Brain pericyte (primary cell): ENCODE data around the gene CEP85.

ENCODE experiments used
- DNase-seq: peaks from one replicate; pipeline ENCODE4 v3.0.0-alpha.2; 2012; ENCODE audit warnings: low read depth, low spot score

CEP85 gene

DNA sequence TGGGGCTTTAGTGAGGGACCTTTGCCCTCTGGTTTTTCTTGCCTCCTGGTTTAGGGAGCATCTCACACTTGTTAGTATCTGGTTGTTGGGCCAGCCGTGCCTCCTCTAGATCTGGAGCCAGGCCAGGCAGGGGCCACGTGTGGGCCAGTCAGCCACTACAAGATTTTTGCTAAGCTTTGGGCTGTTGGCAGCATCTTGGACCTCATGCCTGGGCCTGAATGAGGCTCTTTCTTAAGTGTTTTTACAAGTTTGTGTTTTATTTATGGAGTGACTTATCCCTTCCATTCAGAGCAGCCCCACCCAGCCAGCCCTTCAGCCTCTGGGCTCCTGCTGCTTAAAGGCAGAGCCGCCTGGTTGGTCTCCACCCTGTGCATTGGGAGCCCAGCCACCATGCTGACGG is 44.3 kb downstream of the CEP85 start:
- peak; percentile 65 for DNase-seq

DNA sequence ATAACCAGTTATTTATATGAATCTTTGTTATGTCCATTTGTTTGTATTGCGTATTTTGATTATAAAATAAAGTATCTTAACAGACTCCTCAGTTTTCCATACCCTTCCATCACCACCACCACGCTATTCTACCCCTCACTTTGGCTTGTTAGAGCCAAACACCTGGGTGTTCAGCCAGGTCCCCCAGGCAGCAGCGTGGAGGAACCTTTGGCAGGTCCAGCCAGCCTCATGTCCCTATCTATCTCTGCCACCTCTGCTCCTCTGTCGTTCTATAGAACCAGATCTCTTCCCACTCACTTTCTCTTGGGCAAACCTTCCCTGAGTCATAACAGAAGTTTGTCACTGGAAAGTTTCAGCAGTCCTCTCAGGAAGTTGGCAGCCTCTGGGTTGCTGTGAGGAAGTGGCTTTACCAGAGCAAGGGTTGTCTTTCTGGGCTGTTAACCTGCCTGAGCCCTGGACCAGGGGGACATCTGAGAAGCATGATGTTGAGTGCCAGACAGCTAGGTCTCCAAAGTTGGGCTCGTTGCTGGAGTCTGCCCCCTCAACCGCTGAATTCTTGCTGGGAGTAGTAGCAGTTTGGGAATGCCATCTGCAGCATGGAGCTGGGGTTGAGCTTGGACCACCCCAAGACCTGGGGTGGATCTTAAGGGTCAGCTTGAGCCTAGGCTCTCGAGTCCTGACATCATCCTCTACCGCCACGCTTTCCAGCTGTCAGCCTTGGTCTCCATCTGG is 44.9 kb downstream of the CEP85 start:
- DNase-seq = no peak

DNA sequence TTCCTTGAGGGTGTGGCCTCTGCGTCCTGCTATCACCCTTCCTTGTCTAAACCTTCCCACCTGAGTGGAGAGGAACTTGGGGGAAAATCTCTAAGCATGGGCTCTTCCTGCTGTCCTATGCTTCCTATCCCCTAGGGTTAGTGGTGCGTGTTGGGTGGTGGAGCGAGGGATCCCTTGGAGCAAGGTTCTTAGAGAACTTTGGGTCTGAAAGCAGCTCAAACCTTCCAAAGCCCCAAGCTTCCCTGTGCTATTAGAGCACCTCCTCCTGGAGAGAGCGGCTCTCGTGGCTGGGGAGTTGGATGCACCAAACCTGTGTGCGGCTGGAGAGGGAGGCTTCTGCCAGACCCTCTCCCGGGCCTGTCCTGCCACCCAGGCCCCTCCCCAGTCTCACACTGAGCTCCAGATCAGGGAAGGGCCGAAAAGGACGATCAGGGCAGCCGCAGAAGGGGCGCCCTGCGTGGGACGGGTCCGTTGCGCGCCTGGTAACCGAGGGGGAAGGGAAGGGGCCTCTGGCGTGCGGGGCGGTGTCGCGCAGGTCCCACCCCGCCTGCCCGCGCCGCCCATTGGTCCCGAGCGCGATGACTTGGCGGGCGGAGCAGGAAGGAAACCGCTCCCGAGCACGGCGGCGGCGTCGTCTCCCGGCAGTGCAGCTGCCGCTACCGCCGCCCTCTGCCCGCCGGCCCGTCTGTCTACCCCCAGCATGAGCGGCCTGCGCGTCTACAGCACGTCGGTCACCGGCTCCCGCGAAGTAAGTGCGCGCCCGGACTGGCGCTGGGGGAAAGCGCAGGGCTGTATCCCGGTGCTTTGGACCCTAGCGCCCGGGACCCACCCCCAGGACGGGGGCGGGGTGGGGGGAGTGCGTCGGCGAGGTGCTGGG is 45.7 kb downstream of the CEP85 start, which contains the start of gene SH3BGRL3:
TSS of gene SH3BGRL3 (plus strand) at position 631 of the 877 bp plus-strand sequence. CDS start at position 701, 70 bp downstream.
- peak; percentile 50 for DNase-seq

DNA sequence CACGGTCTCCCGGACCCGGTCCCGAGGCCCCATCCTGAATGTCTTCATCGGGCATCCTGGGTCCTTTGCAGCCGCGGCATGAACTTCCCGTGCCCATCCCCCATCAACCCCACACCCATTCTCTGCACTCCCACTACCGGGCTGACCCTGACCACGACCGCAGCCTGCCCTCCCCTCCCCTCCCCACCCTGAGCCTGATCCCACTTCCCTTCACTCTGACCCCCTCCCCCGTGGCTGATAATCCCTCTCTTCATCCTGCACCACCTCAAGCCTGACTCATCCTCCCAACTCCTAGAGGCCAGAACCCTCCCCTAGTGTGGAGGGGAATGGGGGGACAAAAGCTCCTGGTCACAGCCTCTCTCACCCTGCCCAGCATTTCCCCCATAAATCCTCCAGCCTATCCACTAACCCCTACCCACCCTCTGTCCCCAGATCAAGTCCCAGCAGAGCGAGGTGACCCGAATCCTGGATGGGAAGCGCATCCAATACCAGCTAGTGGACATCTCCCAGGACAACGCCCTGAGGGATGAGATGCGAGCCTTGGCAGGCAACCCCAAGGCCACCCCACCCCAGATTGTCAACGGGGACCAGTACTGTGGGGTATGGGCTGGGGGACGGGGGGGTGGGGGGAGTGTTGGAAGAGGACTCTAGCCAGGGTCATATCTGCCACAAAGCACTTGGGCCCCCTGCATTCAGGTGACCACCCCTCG is 46.5 kb downstream of the CEP85 start:
- no peak for DNase-seq

DNA sequence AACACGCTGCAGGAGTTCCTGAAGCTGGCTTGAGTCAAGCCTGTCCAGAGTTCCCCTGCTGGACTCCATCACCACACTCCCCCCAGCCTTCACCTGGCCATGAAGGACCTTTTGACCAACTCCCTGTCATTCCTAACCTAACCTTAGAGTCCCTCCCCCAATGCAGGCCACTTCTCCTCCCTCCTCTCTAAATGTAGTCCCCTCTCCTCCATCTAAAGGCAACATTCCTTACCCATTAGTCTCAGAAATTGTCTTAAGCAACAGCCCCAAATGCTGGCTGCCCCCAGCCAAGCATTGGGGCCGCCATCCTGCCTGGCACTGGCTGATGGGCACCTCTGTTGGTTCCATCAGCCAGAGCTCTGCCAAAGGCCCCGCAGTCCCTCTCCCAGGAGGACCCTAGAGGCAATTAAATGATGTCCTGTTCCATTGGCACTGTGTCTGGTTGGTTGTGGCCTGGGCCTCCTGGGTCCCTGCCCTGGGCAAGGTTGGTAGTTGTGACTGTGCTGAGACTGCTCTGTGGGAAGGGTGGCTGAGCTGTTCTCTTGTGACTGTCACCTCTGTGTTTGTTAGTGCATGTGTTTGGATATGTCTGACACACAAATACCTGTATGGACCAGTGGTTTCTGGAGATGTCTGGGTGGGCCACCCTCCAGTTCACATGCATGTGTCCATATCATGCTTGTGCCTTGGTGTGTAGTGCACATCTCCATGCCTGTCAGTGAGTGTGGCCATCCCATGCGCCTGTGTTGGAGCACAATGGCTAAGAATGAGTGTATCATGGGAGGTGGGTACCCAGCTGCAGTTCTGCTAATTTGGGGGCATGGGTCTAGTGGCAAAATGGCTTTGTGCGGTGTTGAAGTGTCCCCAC is 47.3 kb downstream of the CEP85 start:
- DNase-seq = no peak

DNA sequence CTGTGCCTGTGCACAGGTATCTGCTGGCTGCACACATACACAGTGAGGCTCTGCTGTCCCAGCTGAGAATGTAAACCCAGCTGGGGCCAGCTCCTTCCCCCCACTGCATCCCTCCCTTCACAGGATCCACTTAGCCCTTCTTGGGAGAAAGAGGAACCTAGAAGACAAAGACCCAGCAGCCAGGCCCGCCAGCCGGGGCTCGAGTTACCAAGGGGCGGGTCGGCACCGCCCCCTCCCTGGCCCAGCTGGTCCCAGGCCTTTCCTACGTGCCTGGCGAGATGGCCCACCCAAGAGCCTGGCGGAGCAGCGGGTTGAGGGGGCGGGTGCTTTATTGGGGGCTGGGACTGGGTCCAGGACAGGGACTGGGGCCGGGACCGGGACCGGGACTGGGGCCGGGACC is 48.0 kb downstream of the CEP85 start:
- DNase-seq = no peak

DNA sequence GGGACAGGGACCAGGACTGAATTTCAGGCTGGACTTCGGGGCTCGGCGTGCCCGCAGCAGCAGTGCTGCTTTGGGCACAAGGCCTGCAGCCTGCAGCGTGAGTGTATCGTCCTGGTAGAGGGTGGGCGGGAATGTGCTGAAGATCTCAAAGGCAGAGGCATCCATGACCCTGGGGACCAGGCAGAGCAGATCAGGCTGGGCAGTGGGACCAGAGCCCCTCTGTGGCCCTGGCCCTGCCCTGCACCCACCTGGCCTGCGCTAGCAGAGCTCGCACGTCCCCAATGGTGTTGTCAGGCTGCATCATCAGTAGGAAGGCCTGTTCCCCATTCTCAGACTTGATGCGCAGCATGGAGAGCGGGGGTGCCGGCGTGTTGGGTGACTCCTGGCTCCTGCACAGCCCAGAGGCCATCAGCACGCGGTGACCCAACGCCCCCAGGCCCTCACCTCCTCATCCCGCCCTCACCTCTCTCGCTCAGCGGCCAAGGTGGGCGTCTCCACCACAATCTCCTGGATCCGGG is 48.5 kb downstream of the CEP85 start:
- DNase-seq = no peak

DNA sequence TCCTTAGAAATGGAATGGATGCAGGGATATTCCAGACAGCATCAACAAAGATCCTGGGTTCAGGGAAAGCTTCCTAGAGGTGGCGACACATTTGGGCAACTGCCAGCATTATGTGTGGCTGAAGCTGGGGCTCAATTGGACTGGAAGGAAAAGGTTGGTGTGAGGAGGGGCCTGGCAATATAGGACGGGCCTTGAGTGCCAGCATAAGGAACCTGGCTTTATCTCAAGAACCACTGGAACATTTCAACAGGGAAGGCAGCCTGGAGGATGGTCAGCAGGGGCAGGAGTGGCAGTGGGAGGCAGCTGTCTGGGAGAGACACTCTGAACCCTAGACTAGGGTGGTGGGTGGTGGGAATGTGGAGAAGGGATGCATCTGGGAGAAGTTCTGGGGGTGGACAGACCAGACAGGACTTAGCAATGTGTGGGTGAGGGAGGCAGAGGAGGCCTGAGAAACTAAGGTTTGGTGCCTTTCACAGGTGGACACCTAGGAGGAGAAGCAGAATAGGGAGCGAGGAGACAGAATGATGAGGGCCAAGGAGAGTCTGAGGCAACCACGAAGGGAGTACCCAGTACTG is 49.4 kb downstream of the CEP85 start:
- no peak for DNase-seq

DNA sequence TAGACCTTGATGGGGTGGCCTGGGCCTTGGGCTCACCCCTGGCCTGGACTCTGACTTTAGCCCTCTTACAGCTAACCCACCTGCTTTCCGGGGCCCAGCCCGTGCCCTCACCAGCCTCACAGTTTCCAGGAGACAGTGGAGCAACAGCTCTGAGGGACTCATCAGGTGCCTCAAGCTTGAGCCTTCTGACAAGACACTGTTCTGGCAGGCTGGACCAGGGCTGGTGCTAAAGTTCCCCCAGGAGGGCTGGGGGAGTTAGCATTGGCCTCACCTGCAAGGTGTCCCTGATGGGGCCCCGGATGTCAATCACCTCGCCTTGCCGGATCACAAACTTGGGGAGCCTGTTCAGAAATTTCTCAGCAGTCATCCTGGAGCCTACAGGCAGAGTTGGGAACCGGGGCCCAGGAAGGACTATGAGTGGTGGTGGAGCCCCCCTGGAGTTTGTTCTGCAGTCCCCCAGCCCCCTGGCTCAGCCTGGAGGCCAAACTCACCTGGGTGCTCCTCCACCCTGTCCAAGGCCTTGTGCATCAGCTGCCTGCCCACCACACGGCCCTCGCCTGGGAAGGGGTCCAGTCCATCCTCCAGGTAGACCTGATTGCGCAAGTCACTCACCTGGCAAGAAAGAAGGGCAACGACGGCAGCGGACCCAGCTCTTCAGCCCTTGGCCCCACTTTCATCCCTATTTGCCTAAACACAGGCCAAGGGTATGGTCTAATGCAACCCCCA is 50.0 kb downstream of the CEP85 start:
- no peak for DNase-seq

DNA sequence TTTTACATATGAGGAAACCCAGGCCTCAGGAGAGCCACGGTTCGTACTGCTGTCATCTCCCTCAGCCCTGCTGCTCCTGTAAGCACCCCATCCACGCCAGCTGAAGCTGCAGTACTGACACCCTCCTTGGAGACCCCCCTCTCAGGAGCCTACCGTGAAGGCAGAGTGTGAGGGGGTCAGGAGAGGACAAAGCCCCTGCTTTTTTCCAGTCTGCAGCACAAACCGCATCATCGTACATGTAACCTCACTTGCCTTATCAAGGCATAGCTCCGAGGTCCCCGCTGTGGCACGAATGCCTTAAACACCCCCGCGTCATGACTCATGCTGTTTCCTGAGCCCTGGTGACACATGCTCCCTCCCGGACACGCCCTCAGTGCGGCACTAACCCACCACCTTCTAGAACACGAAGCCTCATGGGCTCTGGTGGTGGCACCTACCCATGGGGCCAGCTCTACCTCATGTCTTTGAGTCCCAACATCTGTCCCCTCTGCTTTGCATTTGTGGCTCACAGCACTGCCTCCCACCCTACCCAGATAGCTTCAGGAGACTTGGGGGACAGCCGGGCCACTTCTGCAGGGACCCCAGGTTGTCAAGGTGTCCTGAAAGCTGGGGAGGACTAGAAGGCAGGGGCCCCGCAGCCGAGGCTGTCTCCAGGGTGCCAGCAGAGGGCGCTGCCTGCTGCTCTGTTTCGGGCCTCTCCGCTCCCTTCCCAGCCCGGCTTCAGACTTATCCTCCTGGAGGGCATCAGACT is 50.8 kb downstream of the CEP85 start:
- DNase-seq = no peak

DNA sequence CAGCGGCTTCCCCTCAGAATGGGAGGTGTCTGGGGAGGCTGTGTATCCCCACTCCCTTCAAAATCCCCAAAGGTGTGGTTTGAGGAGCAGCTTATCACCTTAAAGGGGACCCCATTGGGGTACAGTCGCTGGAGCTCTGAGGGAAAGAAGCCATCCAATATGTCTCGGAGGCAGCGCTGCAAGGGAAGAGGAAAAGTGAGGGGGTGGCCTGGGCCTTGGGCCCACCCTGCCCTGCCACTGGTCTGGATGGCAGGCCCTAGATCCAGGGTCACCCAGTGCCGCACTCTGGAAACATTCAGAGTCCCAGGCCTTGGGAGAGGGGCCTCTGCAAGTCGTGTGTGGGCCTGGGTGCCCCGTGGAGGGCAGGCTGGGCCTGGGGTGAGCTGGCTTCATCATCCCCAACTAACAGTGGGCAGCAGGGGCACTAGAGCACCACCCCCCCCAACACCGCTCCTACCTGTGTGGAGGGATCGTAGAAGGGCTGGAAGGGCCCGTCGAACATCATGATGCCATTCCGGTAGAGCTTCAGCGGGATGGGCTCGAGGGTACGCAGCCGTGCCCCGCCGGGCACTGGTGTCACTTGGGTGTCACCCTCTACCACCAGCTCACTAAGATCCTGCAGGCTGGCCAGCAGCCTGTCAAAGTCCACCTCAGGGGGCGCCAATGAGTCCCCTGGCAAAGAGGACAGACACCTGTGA is 51.5 kb downstream of the CEP85 start:
- no peak for DNase-seq

DNA sequence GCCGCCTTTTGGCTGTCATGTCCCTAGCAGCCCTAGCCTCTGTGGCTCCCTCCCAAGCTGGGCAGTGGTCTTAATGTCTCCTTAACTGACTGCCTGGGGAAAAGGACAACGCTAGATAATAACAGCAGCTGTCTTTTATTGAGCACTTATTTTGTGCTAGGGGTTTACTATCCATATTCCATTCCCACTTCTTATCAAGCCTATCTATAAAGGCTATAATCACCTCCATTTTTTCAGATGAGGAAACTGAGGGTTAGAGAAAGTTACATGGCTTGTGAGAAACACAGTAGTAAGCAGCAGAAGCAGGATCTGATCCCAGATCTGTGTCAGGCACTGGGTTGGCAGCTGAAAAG is 52.0 kb downstream of the CEP85 start:
- DNase-seq = no peak

DNA sequence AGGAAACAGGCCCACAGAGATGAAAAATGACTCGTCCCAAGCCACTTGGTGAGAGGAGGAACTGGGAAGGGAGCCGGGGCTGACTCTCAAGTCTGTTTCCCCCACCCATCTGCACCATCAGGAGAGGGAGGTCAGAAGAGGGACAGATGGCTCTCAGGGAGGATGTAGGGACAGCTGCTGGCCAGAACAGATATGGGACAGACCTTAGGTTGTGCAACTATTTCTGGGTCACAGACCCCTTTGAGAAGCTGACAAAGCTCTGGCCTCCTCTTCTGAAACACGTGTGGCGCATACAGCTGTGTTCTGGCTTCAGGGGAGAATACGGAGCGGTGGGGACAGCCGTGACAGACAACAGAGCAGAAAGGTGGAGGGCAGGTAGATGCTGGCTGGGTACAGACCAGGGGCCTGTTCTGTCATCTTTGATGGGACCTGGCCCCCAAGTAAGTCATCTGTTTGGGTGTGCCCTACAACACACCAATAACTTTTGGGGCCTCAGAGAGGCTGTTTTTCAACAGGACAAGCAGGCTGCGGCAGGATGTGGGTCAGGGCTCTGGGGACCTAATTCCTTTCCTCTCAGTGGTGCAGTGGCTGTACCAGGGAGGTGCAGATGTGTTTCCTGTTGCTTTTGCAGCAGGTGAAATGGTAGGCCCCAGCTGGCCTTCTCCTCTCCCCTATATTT is 53.2 kb downstream of the CEP85 start:
- no peak for DNase-seq

DNA sequence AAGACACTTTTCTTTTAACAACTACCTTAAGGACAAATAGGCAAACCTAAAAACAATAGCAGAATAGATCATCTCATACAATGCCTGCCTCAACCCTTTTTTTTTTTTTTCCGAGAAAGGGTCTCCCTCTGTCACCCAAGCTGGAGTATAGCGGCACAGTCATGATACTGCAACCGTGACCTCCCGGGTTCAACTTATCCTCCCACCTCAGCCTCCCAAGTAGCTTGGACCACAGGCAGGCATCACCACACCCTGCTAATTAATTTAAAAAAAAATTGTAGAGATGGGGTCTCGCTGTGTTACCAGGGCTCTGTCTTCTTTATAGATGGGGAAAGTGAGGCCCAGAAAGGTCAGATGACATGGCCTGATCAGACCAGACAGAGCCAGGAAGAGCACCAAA is 53.8 kb downstream of the CEP85 start:
- DNase-seq = no peak

DNA sequence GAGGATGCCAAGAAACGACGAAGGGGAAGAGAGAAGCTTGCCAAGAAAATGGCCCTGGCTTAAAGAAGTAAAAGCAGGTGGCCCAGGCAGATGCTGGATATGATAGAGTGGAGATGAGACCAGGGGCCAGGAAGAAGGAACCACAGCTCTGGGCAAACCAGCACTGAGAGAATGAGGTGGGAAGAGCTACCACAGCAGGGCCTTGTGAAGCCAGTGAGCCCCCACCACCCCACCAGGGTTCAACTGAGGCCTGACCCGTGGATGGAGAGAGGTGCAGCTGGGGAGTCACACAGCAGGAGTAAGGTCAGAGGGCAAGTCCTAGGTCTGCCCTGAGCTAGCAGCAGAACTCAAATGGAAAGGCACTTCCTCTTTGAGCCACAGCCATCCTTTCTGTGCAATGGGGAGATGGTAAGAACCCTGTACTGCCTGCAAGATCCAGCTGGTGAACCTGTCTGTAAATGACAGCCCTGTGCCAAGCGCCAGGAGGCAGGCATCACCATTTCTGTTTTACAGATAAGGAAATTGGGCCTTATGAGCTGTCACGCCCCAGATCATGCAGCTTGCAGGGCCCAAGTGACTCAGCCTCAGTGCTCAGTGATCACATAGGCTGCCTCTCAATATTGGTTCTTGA is 54.4 kb downstream of the CEP85 start:
- DNase-seq = no peak

DNA sequence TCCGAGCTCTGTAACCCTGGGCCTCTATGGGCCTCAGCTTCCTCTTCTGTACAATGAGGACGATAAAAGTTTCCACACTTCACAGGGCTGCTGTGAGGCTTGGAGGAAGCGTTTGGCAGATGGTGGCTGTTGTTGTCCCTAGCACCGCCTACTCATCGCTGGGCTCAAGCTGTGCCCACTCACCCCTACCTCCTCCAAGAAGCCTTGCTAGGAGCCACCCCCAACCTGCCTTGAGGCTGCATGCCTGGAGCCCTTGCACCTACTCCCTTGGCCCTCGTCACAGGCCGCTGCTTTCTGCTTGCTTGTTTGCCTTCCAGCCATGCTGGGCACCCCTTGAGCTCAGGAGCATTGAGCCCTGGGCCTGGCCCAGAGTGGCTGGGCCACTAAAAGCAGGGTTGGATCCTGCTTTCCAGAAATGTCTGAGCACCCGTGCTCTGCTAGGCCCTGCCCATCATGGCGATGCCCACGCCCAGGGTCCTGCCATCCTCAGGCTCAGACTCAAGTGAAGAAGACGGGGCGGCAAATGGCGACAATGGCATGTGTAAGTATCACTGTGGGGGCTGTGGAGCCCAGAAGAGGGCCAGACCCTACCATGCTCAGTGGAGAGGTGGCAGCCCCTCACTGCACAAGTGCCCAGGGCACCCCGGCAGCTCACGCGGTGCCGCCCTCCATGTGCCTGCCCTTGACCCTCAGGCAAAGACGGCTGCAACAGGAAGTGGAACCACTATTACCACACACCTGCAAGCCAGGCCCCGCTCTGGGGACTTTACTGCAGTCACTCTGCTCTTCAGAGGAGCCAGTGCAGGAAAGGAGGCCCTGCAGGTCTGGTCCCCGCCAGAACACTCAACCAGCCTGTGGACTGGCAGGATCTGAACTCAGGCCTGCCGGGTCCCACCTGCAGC is 55.4 kb downstream of the CEP85 start:
- DNase-seq = no peak
